GM23248 (cell line): Measurements from ENCODE around the gene MAN1A1. TPM values are rescaled to one million over a fixed set of nuclear protein-coding genes. Genes with fewer than 3 reads are reported as not detected.

ENCODE experiments used
- DNase-seq: peaks from one replicate; pipeline ENCODE4 v3.0.0-alpha.2; 2015
- H2AFZ ChIP-seq: fragments of 200-600 bp; sonication (generic); 2 replicates; pipeline ENCODE4 v1.6.1; 2016; ENCODE audit warnings: antibody characterized with exemption
- H3F3A ChIP-seq: fragments of 200-600 bp; sonication (generic); 2 replicates; pipeline ENCODE4 v1.6.1; 2016; ENCODE audit warnings: mild to moderate bottlenecking, antibody characterized with exemption, mixed run types; ENCODE audit not compliant: insufficient read depth
- H3K27ac ChIP-seq: fragments of 200-600 bp; sonication (generic); 2 replicates; pipeline ENCODE4 v1.5.1; 2016; ENCODE audit warnings: mild to moderate bottlenecking
- H3K27me3 ChIP-seq: fragments of 200-600 bp; sonication (generic); replicated peaks from 2 replicates; pipeline ENCODE4 v1.6.1; 2016; ENCODE audit warnings: mild to moderate bottlenecking; ENCODE audit not compliant: insufficient read depth
- H3K36me3 ChIP-seq: fragments of 200-600 bp; sonication (generic); 2 replicates; pipeline ENCODE4 v1.6.1; 2016; ENCODE audit warnings: low read depth, mild to moderate bottlenecking
- H3K4me1 ChIP-seq: fragments of 200-600 bp; sonication (generic); 2 replicates; pipeline ENCODE4 v1.6.1; 2016; ENCODE audit warnings: mild to moderate bottlenecking; ENCODE audit not compliant: insufficient read depth
- H3K4me2 ChIP-seq: fragments of 200-600 bp; sonication (generic); one replicate; pipeline ENCODE4 v1.6.1; 2016; ENCODE audit warnings: mild to moderate bottlenecking; ENCODE audit not compliant: unreplicated experiment
- H3K4me3 ChIP-seq: fragments of 200-600 bp; sonication (generic); 2 replicates; pipeline ENCODE4 v1.5.1; 2016; ENCODE audit warnings: mild to moderate bottlenecking
- H3K79me2 ChIP-seq: fragments of 200-600 bp; sonication (generic); 2 replicates; pipeline ENCODE4 v1.6.1; 2016; ENCODE audit warnings: mild to moderate bottlenecking; ENCODE audit not compliant: insufficient read depth
- H3K9ac ChIP-seq: fragments of 200-600 bp; sonication (generic); 2 replicates; pipeline ENCODE4 v1.6.1; 2016; ENCODE audit warnings: mild to moderate bottlenecking
- H3K9me2 ChIP-seq: fragments of 200-600 bp; sonication (generic); 2 replicates; pipeline ENCODE4 v1.6.1; 2016; ENCODE audit warnings: mixed run types, mild to moderate bottlenecking, moderate library complexity; ENCODE audit not compliant: insufficient read depth
- H3K9me3 ChIP-seq: fragments of 200-600 bp; sonication (generic); one replicate; pipeline ENCODE4 v1.6.1; 2017; ENCODE audit warnings: low read depth
- H4K20me1 ChIP-seq: fragments of 200-600 bp; sonication (generic); 2 replicates; pipeline ENCODE4 v1.6.0; 2016; ENCODE audit not compliant: insufficient read depth
- EZH2 ChIP-seq: fragments of 200-600 bp; sonication (generic); IDR thresholded peaks from 2 replicates; pipeline ENCODE4 v1.6.1; 2018; ENCODE audit warnings: antibody characterized with exemption, mild to moderate bottlenecking; ENCODE audit not compliant: insufficient read depth, poor library complexity, severe bottlenecking
- EZH2phosphoT487 ChIP-seq: fragments of 200-600 bp; sonication (generic); IDR thresholded peaks from 2 replicates; pipeline ENCODE4 v1.6.1; 2018; ENCODE audit warnings: antibody characterized with exemption, moderate library complexity, mild to moderate bottlenecking, low read depth; ENCODE audit not compliant: insufficient read depth
- WGBS, 2 experiments: methylation state at CpG; one replicate each; pipeline ENCODE4 v1.1.6; 2015 to 2017; ENCODE audit warnings: low lambda C conversion rate in 2 of 2, low coverage in 1 of 2; ENCODE audit errors: missing lambda C conversion rate in 2 of 2; 5-methylcytosine and 5-hydroxymethylcytosine counted together
- in situ Hi-C: fragments of 300-500 bp; cut with MboI; formaldehyde crosslinking; loops from 2 replicates; pipeline ENCODE4 v1.15.0; 2020
- polyA plus RNA-seq: library from polyadenylated mRNA; unstranded; fragments of >200 nt; fragmentation: Nextera tagmentation; extraction: Ambion mirVana; gene quantifications from 2 replicates; pipeline ENCODE4 v1.2.1, GENCODE V29; 2016
- total RNA-seq: library from RNA; depleted of rRNA; stranded (reverse); fragments of >200 nt; shearing (Covaris generic); gene quantifications from 2 replicates; pipeline ENCODE4 v1.2.3, GENCODE V29; 2014; rRNA removed

MAN1A1 gene
- total RNA-seq (31.4 and 33.4 TPM in 2 replicates), polyA plus RNA-seq (9.8 and 10.5 TPM in 2 replicates)

DNA sequence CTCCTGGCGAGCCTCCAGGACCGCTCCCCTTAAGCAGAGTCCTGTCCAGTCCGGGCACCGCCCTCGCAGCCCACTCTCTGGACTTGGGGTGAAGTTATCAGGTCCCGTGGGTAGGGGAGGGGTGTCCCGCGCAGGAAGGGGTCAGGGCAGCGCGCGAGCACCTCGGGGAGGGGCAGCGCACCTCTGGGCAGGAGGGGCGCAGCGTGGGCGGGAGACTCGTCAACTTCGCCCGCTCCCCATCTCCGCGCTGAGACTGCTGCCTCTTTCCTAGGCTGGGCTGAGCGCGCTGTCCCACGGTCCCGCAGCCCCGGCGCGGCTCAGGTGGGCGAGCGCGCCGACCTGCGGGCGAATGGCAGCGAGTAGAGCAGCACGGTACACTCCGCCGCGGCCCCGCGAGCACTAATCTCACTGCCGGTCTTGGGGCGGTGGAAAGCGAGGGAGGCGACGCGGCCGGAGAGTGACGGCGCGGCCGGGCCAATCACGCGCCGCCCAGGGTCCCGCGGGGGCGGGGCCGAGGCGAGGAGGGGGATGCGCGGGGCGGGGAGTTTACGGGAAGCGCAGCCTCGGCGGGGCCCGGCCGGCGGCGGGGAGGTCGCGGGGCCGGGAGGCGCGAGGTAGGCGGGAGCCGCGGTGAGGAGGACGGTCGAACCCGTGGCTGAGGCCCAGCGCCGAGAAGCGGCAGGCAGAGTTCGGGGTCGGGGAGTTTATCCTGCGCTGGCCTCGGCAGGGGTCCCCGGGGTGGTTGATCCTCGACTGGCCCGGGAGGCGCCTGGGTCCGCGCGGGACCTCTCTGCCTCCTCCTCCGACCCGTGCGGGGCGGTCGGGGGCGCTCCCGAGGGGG lies at the start of gene MAN1A1:
Gene MAN1A1, minus strand, starts transcription at position 401 of the 841 bp plus-strand sequence. CDS start 696 bp downstream, outside the sequence.
- no peak for TF ChIP-seq EZH2
- no peak for TF ChIP-seq EZH2phosphoT487
- Histone ChIP-seq H3K4me1 (peaks cover 18% of the 10 kb centered on the region), H3K9ac (peak within 1 kb of the TSS; percentile 91), H3K4me3 (peak within 1 kb of the TSS; percentile 85), H3K36me3 (no peaks in the 10 kb centered on the region), H3K79me2 (peaks cover 4% of the 10 kb centered on the region; the same call in 1 of the 2 replicates), H4K20me1 (no peaks in the 10 kb centered on the region), H3K27me3 (no peaks in the 10 kb centered on the region), H3K4me2 (peak within 1 kb of the TSS; percentile 92), H3K27ac (peak within 1 kb of the TSS; percentile 75), H3K9me3 (no peaks in the 10 kb centered on the region), H3K9me2 (no peaks in the 10 kb centered on the region), H2AFZ (peak within 1 kb of the TSS; percentile 93), H3F3A (peaks cover 8% of the 10 kb centered on the region; the same call in 1 of the 2 replicates)
- 1% methylated on average over 36 to 88 of the region's 103 CpGs for WGBS, 2 experiments
- DNase-seq: peak; percentile 87
- in situ Hi-C loops: loop anchor here (10.0 to 25.0 kb wide), 2 partner anchors 205 to 613 kb away; no protein-coding TSS in a partner anchor

DNA sequence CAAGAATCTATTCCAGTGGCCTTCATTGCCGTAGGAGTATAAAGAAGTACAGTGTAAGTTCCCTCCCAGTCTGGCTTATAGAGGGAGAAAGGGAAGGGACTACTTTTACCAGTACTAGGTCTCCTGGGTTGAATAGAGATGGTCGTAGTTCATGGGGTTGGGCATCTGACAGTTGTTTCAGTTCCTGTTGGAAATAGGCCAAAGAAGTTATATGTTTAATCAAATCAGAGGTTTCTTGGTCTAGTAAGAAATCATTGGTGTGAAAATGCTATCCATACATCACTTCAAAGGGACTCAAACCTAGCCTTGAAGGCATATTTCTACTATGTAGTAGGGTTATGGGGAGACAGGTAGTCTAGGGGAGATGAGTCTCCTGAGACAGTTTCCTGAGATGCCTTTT lies 45.6 kb upstream of the MAN1A1 start:
- no peak for DNase-seq
- H3K27ac ChIP-seq: no peak overlapping the region
- H3K4me1 ChIP-seq: no peaks in the 10 kb centered on the region
- no peaks in the 10 kb centered on the region for H3K27me3 ChIP-seq
- H3K4me2 ChIP-seq: no peak overlapping the region
- no peaks in the 10 kb centered on the region for H3K9me2 ChIP-seq
- no peaks in the 10 kb centered on the region for H3K36me3 ChIP-seq
- TF ChIP-seq EZH2phosphoT487: no peak
- TF ChIP-seq EZH2: no peak
- in situ Hi-C loops: no loop called here
- no peaks in the 10 kb centered on the region for H3F3A ChIP-seq
- 47 to 57% methylated on average over 2 of the region's 2 CpGs for WGBS, 2 experiments
- no peaks in the 10 kb centered on the region for H4K20me1 ChIP-seq
- no peak overlapping the region for H2AFZ ChIP-seq
- no peak overlapping the region for H3K4me3 ChIP-seq
- no peak overlapping the region for H3K9ac ChIP-seq
- H3K9me3 ChIP-seq: no peaks in the 10 kb centered on the region
- H3K79me2 ChIP-seq: no peaks in the 10 kb centered on the region

DNA sequence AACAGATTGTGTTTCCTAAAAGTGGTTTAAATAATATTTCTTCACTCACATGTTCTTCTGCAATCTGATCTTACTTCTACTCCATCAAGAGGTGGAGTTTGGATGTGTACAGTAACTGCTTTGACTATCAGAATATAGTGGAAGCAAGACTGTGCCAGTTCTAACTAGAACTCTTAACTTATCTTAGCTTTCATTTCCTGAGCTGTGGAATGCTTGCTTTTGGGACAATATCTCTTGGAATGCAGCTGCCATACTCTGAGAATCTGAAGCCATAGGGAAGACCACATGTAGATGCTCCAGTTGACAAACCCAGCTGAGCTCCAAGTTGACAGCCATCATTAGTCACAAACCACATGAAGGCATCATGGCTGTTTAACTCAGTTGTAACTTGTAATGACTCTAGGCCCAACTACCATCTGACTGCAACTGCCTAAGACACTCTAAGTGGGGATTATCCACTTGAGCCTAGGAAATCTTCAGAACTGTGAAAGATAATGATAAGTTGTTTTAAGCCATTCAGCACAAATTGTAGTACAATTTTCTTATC lies 40.8 kb upstream of the MAN1A1 start:
- no peaks in the 10 kb centered on the region for H3K9me3 ChIP-seq
- no peaks in the 10 kb centered on the region for H3K79me2 ChIP-seq
- H3K9me2 ChIP-seq: no peaks in the 10 kb centered on the region
- no peak overlapping the region for H3K4me2 ChIP-seq
- TF ChIP-seq EZH2phosphoT487 (no peak), EZH2 (no peak)
- H3K9ac ChIP-seq: no peak overlapping the region
- no peak overlapping the region for H3K4me3 ChIP-seq
- H3K27me3 ChIP-seq: no peaks in the 10 kb centered on the region
- no peak overlapping the region for H2AFZ ChIP-seq
- H3K36me3 ChIP-seq: no peaks in the 10 kb centered on the region
- no peaks in the 10 kb centered on the region for H3F3A ChIP-seq
- H3K4me1 ChIP-seq: no peaks in the 10 kb centered on the region
- H4K20me1 ChIP-seq: no peaks in the 10 kb centered on the region
- no peak overlapping the region for H3K27ac ChIP-seq
- in situ Hi-C loops: no loop called here
- DNase-seq: no peak

DNA sequence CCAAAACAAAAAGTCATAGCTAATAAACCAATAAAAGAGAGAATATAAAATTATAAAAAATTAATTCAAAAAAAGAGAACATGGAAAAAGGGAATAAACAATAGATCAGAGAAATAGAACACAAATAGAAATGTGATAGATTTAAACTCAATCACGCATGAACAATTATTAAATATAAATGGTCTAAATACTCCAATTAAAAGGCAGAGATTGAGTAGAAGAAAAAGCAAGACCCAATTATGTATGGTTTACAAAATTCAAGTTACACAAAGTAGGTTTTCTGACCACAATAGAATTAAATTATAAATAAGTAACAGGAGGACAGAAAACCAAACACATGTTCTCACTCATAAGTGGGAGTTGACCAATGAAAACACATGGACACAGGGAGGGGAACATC lies 36.4 kb upstream of the MAN1A1 start:
- Histone ChIP-seq H4K20me1 (no peaks in the 10 kb centered on the region), H3K36me3 (no peaks in the 10 kb centered on the region), H3K4me1 (no peaks in the 10 kb centered on the region), H3K9ac (no peak overlapping the region), H3F3A (no peaks in the 10 kb centered on the region), H3K9me3 (no peaks in the 10 kb centered on the region), H3K79me2 (no peaks in the 10 kb centered on the region), H3K4me3 (no peak overlapping the region), H3K27me3 (no peaks in the 10 kb centered on the region), H2AFZ (no peak overlapping the region), H3K9me2 (no peaks in the 10 kb centered on the region), H3K27ac (no peak overlapping the region), H3K4me2 (no peak overlapping the region)
- in situ Hi-C loops: no loop called here
- TF ChIP-seq EZH2: no peak
- no peak for TF ChIP-seq EZH2phosphoT487
- WGBS, 2 experiments: 90 to 94% methylated on average over 1 of the region's 1 CpG
- no peak for DNase-seq
